Mucosa of stomach (tissue), 1 donor: ENCODE data around the gene CLIP3.

Experiments used
- H3K27me3 ChIP-seq: one replicate; pipeline ENCODE4 v1.7.0; 2013; ENCODE audit warnings: mild to moderate bottlenecking, low read length; ENCODE audit not compliant: control insufficient read depth, insufficient read depth
- H3K36me3 ChIP-seq: one replicate; pipeline ENCODE4 v1.7.0; 2013; ENCODE audit warnings: low read length; ENCODE audit not compliant: control insufficient read depth, insufficient read depth
- H3K4me1 ChIP-seq: one replicate; pipeline ENCODE4 v1.7.0; 2013; ENCODE audit warnings: mild to moderate bottlenecking, low read length; ENCODE audit not compliant: control insufficient read depth, insufficient read depth
- H3K4me3 ChIP-seq: one replicate; pipeline ENCODE4 v1.7.0; 2013; ENCODE audit warnings: low read length
- H3K9ac ChIP-seq: one replicate; pipeline ENCODE4 v1.7.0; 2013; ENCODE audit warnings: mild to moderate bottlenecking, low read length, moderate library complexity
- H3K9me3 ChIP-seq: one replicate; pipeline ENCODE4 v1.7.0; 2013; ENCODE audit warnings: mild to moderate bottlenecking, low read length, moderate library complexity; ENCODE audit not compliant: control insufficient read depth
- donor health status: Pancreatic carcinoma.

The CLIP3 gene

DNA sequence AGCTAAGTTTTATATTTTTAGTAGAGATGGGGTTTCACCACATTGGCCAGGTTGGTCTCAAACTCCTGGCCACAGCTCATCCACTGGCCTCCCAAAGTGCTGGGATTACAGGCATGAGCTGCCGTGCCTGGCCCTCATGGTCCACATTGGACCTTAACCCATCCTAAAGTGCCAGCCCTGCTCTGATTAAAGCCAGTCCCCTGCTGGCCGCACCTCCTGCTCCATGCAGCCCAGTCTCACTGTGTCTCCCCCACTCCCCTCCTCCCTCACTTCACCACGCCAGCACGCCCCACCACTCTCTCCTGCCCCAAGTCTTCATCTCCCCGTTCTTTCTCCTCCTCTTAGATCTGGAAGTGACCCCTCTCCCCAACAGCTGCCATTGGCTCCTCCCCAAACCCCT is 54.4 kb downstream of the CLIP3 start:
- Histone ChIP-seq H3K36me3 (no peaks in the 10 kb centered on the region), H3K27me3 (no peaks in the 10 kb centered on the region), H3K9ac (no peak overlapping the region), H3K4me3 (no peak overlapping the region), H3K4me1 (no peaks in the 10 kb centered on the region), H3K9me3 (no peaks in the 10 kb centered on the region)

DNA sequence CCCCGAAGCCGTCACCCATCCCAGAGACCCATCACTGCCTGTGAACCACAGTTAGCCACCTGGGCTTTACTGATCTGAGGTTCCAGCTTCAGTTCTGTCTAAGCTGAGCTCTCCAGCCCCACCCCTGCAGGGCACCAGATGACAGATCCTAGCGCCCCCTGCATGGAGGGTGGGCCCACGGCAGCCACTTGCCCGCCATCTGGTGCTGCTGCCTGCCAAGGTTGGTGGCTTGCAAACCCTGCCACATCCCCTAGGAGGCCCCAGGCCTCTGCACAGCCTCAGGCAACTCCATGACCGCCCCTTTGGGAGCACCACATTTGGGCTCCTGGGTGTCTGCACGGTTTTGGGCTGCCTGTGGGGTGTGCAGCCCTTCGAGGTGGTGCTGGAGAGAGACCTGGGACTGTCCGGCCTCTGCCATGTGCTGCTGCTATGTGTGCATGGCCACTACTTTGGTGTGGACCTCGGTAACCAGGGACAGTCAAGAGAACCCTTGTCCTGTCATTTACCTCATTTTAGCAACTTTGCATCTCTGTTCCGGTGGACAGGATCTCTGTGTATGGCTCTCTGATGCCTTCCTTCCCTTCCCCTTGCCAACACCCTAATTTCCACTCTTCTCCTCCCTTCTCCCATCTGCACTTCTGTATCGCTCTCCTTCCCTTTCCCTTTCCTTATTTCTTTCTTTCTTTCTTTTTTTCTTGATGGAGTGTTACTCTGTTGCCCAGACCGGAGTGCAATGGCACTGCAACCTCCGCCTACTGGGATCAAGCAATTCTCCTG is 55.0 kb downstream of the CLIP3 start:
- no peaks in the 10 kb centered on the region for H3K9me3 ChIP-seq
- no peaks in the 10 kb centered on the region for H3K36me3 ChIP-seq
- H3K9ac ChIP-seq: no peak overlapping the region
- no peaks in the 10 kb centered on the region for H3K27me3 ChIP-seq
- H3K4me1 ChIP-seq: no peaks in the 10 kb centered on the region
- no peak overlapping the region for H3K4me3 ChIP-seq

DNA sequence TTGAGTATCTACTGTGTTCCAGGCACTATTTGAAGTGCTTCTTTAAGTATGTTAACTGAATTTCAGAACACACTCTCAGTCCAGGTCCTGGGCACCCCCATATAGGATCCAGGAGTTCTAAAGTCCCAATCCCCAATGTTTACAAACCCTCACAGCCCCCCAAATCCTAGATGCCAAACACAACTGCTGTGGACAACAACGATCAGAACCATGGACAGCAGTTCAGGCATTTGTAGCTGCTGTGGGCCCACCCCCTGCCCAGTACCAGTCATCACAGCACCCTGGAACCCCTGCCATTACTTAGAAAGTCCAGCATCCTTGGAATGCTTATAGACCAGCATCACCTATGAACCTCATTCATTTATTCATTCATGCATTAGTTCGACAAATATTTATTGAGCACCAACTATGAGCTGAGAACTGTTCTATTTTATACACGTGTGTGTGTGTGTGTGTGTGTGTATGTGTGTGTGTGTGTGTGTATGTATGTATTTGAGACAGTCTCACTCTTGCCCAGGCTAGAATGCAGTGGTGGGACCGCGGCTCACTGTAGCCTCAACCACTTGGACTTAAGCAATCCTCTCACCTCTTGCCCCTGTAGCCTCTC is 57.0 kb downstream of the CLIP3 start:
- no peak overlapping the region for H3K4me3 ChIP-seq
- no peaks in the 10 kb centered on the region for H3K27me3 ChIP-seq
- no peaks in the 10 kb centered on the region for H3K36me3 ChIP-seq
- H3K9ac ChIP-seq: no peak overlapping the region
- H3K4me1 ChIP-seq: no peaks in the 10 kb centered on the region
- no peaks in the 10 kb centered on the region for H3K9me3 ChIP-seq

DNA sequence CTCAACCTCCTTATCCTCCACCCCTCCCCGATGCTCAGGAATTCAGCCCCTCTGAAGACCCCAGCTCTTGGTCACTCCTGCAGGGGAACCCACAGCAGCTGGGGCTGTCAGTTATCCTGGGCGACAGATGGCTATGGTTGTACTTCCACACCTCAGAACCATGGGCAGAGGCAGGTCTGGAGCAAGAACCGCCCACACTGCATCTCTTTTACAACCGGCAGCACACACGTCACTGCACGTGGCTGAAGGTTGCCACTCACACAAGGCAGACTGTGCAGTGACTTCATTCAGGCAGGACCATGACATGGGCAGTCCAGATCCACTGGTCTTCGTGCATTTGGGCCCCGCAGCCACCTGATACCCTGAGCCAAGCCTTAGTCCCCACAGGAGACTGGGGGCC is 59.2 kb downstream of the CLIP3 start:
- H3K9ac ChIP-seq: no peak overlapping the region
- H3K27me3 ChIP-seq: no peaks in the 10 kb centered on the region
- no peak overlapping the region for H3K4me3 ChIP-seq
- no peaks in the 10 kb centered on the region for H3K4me1 ChIP-seq
- H3K36me3 ChIP-seq: no peaks in the 10 kb centered on the region
- no peaks in the 10 kb centered on the region for H3K9me3 ChIP-seq

DNA sequence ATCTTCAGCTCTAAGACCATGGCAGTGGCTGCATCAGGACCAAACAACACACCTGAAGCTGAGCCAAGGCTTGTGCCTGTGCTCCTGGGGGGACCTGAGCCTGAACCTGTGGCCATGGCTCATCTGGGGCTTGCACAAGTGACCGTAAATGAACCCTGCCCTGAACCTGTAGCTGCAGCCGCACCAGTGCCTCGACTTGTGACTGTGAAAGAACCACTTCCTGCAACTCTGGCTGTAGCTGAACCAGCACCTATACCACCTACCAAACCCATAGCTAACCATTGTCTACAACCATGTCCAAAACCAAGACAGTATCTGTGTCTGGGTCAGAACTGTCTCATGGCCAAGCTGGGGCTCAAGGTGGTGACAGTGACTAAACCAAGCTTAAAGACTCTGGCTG is 65.9 kb downstream of the CLIP3 start:
- Histone ChIP-seq H3K9me3 (no peaks in the 10 kb centered on the region), H3K9ac (no peak overlapping the region), H3K4me3 (no peak overlapping the region), H3K27me3 (peaks cover 4% of the 10 kb centered on the region), H3K4me1 (no peaks in the 10 kb centered on the region), H3K36me3 (no peaks in the 10 kb centered on the region)
